Endodermal cell (in vitro differentiated cells): ENCODE data around the gene CCT6A. TPM values are rescaled to one million over a fixed set of nuclear protein-coding genes. Genes with fewer than 3 reads are reported as not detected.
"Not testable (repeated sequence)": the region's sequence is repeated elsewhere in the genome, so short reads cannot be mapped to it uniquely, and the experiment has no call there.

Experiments
- DNase-seq: peaks from one replicate; pipeline ENCODE4 v3.0.0-alpha.2; 2017
- H3K27ac ChIP-seq: 2 replicates; pipeline ENCODE4 v1.5.1; 2013; ENCODE audit warnings: mild to moderate bottlenecking, low read depth, low read length, moderate library complexity
- H3K27me3 ChIP-seq: 2 replicates; pipeline ENCODE4 v1.6.1; 2013; ENCODE audit warnings: mild to moderate bottlenecking, low read length, moderate library complexity; ENCODE audit not compliant: insufficient read depth, control insufficient read depth, poor library complexity, severe bottlenecking
- H3K36me3 ChIP-seq: 2 replicates; pipeline ENCODE4 v1.7.0; 2013; ENCODE audit warnings: mild to moderate bottlenecking, low read length, moderate library complexity; ENCODE audit not compliant: control insufficient read depth, insufficient read depth
- H3K4me1 ChIP-seq: one replicate; pipeline ENCODE4 v1.7.0; 2013; ENCODE audit warnings: low read length; ENCODE audit not compliant: control insufficient read depth, insufficient read depth
- H3K4me3 ChIP-seq: 2 replicates; pipeline ENCODE4 v1.5.1; 2013; ENCODE audit warnings: mild to moderate bottlenecking, low read length, moderate library complexity
- H3K9ac ChIP-seq: 2 replicates; pipeline ENCODE4 v1.6.1; 2013; ENCODE audit warnings: mild to moderate bottlenecking, low read length, moderate library complexity; ENCODE audit not compliant: poor library complexity, severe bottlenecking; ENCODE audit errors: extremely low read depth
- H3K9me3 ChIP-seq: 2 replicates; pipeline ENCODE4 v1.6.1; 2013; ENCODE audit warnings: mild to moderate bottlenecking, low read length, moderate library complexity; ENCODE audit not compliant: control insufficient read depth
- H3K27ac Mint-ChIP-seq: 2 replicates; pipeline ENCODE4 v1.8.0; 2020; ENCODE audit warnings: mixed read lengths
- H3K27me3 Mint-ChIP-seq: 2 replicates; pipeline ENCODE4 v1.8.0; 2021; ENCODE audit warnings: mild to moderate bottlenecking, mixed read lengths; ENCODE audit not compliant: insufficient read depth
- H3K36me3 Mint-ChIP-seq: 2 replicates; pipeline ENCODE4 v1.8.0; 2020; ENCODE audit warnings: low read depth, mixed read lengths
- H3K4me1 Mint-ChIP-seq: 2 replicates; pipeline ENCODE4 v1.8.0; 2020; ENCODE audit warnings: mixed read lengths
- H3K4me3 Mint-ChIP-seq: 2 replicates; pipeline ENCODE4 v1.8.0; 2020; ENCODE audit warnings: mild to moderate bottlenecking, moderate library complexity, mixed read lengths
- H3K9me3 Mint-ChIP-seq: 2 replicates; pipeline ENCODE4 v1.8.0; 2020; ENCODE audit warnings: mild to moderate bottlenecking, mixed read lengths
- CTCF ChIP-seq: fragments of 200-600 bp; sonication (generic); conservative IDR thresholded peaks from 2 replicates; pipeline ENCODE4 v1.5.0; 2021; ENCODE audit warnings: antibody characterized with exemption, mild to moderate bottlenecking
- WGBS, 2 experiments: methylation state at CpG; one replicate each; pipeline versions ENCODE4 v1.1.5 to v1.1.7; 2013; ENCODE audit warnings: missing lambda C conversion rate in 2 of 2, mixed read lengths in 1 of 2; ENCODE audit not compliant: insufficient coverage in 1 of 2, insufficient read length in 1 of 2; 5-methylcytosine and 5-hydroxymethylcytosine counted together
- total RNA-seq, 2 donors: library from RNA; stranded (reverse); fragmentation: NEBNext Ultra II Directional in 1 of 2; extraction: Animal tissue kit (Norgen Biotek cat#: 25700) in 1 of 2; gene quantifications; 2 replicates in 1 of 2; 3 replicates in 1 of 2; pipeline ENCODE4 v1.2.1, GENCODE V29; 2021

Gene CCT6A
- total RNA-seq, 2 donors from 2014 or later = 225 to 230 TPM

- Histone ChIP-seq H3K36me3 (no peaks in the 10 kb centered on the region), H3K4me1 (no peaks in the 10 kb centered on the region), H3K9me3 (peaks cover 5% of the 10 kb centered on the region), H3K27ac (no peak overlapping the region), H3K4me3 (no peak overlapping the region), H3K9ac (no peak overlapping the region), H3K27me3 (no peaks in the 10 kb centered on the region)
- DNase-seq = no peak
- 84 to 96% methylated on average over 3 to 4 of the region's 4 CpGs for WGBS, 2 experiments
- Mint-ChIP-seq H3K9me3 (no peaks in the 10 kb centered on the region), H3K4me1 (no peaks in the 10 kb centered on the region), H3K36me3 (peaks cover 18% of the 10 kb centered on the region), H3K27ac (no peak overlapping the region), H3K27me3 (no peaks in the 10 kb centered on the region), H3K4me3 (no peak overlapping the region)
- TF ChIP-seq CTCF = no peak
Measured at GRCh38 chr7:56007167-56007652, 44.4 kb upstream of the CCT6A start.

GRCh38 chr7:56007891-56008290 lies 43.7 kb upstream of the CCT6A start:
- WGBS, 2 experiments = 94 to 96% methylated on average over 6 to 9 of the region's 9 CpGs
- Mint-ChIP-seq H3K27ac (no peak overlapping the region), H3K36me3 (peaks cover 20% of the 10 kb centered on the region), H3K27me3 (no peaks in the 10 kb centered on the region), H3K9me3 (no peaks in the 10 kb centered on the region), H3K4me1 (no peaks in the 10 kb centered on the region), H3K4me3 (no peak overlapping the region)
- Histone ChIP-seq H3K27ac (peak overlapping the region; percentile 32), H3K27me3 (no peaks in the 10 kb centered on the region), H3K9ac (no peak overlapping the region), H3K9me3 (peaks cover 5% of the 10 kb centered on the region), H3K36me3 (no peaks in the 10 kb centered on the region), H3K4me1 (no peaks in the 10 kb centered on the region), H3K4me3 (no peak overlapping the region)
- no peak for DNase-seq
- no peak for TF ChIP-seq CTCF

- no peaks in the 10 kb centered on the region for H3K4me1 ChIP-seq
- Mint-ChIP-seq H3K4me1 (no peaks in the 10 kb centered on the region), H3K36me3 (peaks cover 31% of the 10 kb centered on the region), H3K9me3 (no peaks in the 10 kb centered on the region), H3K27me3 (no peaks in the 10 kb centered on the region), H3K4me3 (no peak overlapping the region), H3K27ac (no peak overlapping the region)
- peaks cover 6% of the 10 kb centered on the region for H3K36me3 ChIP-seq
- H3K27me3 ChIP-seq = no peaks in the 10 kb centered on the region
- H3K4me3 ChIP-seq = no peak overlapping the region
- no peak for DNase-seq
- TF ChIP-seq CTCF = no peak
- peaks cover 5% of the 10 kb centered on the region for H3K9me3 ChIP-seq
- H3K27ac ChIP-seq = no peak overlapping the region
- H3K9ac ChIP-seq = no peak overlapping the region
- WGBS, 2 experiments = 81 to 95% methylated on average over 7 of the region's 7 CpGs
Measured at GRCh38 chr7:56009695-56010094, 41.9 kb upstream of the CCT6A start.

GRCh38 chr7:56017015-56017414 lies 34.5 kb upstream of the CCT6A start:
- H3K36me3 ChIP-seq = peaks cover 38% of the 10 kb centered on the region
- DNase-seq, H3K4me1 Mint-ChIP-seq, H3K4me3 ChIP-seq, H3K27me3 Mint-ChIP-seq, H3K27ac ChIP-seq, H3K27me3 ChIP-seq, H3K9me3 ChIP-seq, H3K4me1 ChIP-seq, H3K27ac Mint-ChIP-seq, H3K9me3 Mint-ChIP-seq, H3K9ac ChIP-seq, H3K4me3 Mint-ChIP-seq: not testable (repeated sequence)
- 100% methylated on average over 1 of the region's 3 CpGs; no CpG with 5 or more reads in 1 of the 2 experiments for WGBS, 2 experiments
- peaks cover 54% of the 10 kb centered on the region for H3K36me3 Mint-ChIP-seq
